Activated B cell treated with CpG ODN at 0.5 μM for 24 hours (primary cell): ENCODE measurements around the gene NOS1. TPM values are rescaled to one million over a fixed set of nuclear protein-coding genes. Genes with fewer than 3 reads are reported as not detected.

ENCODE experiments used
- ATAC-seq: fragments of 200-7000 bp; cut with Tn5 transposase; one replicate; pipeline ENCODE4 v1.10.0; 2021; ENCODE audit warnings: low read depth, mild to moderate bottlenecking, moderate library complexity
- CTCF ChIA-PET: fragments of 350-600 bp; sonication (Branson Sonifier 250); formaldehyde crosslinking; loops from one replicate; lab custom pipeline; 2021; ENCODE audit warnings: antibody characterized with exemption; lab: Charles Lee
- POLR2A ChIA-PET: fragments of 350-600 bp; sonication (Branson Sonifier 250); formaldehyde crosslinking; loops from one replicate; lab custom pipeline; 2021; ENCODE audit warnings: antibody characterized with exemption; lab: Charles Lee
- DNase-seq: peaks from one replicate; pipeline ENCODE4 v3.0.0; 2022
- H3K27ac Mint-ChIP-seq: one replicate; pipeline ENCODE4 v1.8.0; 2020; ENCODE audit warnings: mixed read lengths
- H3K27me3 Mint-ChIP-seq: one replicate; pipeline ENCODE4 v1.8.0; 2021; ENCODE audit warnings: mixed read lengths
- H3K36me3 Mint-ChIP-seq: one replicate; pipeline ENCODE4 v1.8.0; 2021; ENCODE audit warnings: low read depth, mixed read lengths
- H3K4me1 Mint-ChIP-seq: one replicate; pipeline ENCODE4 v1.8.0; 2021; ENCODE audit warnings: mixed read lengths
- H3K4me3 Mint-ChIP-seq: one replicate; pipeline ENCODE4 v1.8.0; 2020; ENCODE audit warnings: mild to moderate bottlenecking, mixed read lengths
- H3K9me3 Mint-ChIP-seq: one replicate; pipeline ENCODE4 v1.8.0; 2020; ENCODE audit warnings: mixed read lengths
- intact Hi-C: fragments of 100-400 bp; cut with micrococcal nuclease; formaldehyde crosslinking; loops from one replicate; pipeline ENCODE4 v1.15.1; 2024
- total RNA-seq: library from RNA; stranded (reverse); gene quantifications from 2 replicates; pipeline ENCODE4 v1.2.3, GENCODE V29; 2022
- TF ChIP-seq, protein P1 (sequence below): fragments of 200-600 bp; IDR thresholded peaks from one replicate; pipeline ENCODE4 v1.8.0; 2022; ENCODE audit warnings: antibody characterized with exemption, mild to moderate bottlenecking

The NOS1 gene
- total RNA-seq, 1 donor from 2014 or later: not detected

DNA sequence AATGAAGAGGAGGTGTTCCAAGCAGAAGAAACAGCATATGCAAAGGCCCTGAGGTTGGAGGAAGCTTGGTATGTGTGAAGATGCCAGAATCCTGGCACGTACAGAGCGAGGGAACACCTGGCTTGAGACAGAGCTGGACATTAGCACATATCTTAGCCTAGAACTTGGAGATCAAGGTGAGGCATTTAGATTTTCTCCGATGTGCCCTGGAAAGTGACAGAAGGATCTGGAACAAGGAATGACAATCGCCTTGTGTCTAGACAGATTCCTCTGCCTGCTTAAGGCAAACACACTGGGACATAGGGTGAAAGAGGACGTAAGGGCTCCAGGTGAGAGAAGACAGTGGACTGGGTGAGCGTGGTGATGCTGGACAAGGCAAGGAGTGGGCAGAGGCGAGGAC lies 32.2 kb upstream of the NOS1 start:
- intact Hi-C loops: no loop called here
- no peak overlapping the region for H3K27ac Mint-ChIP-seq
- ChIA-PET CTCF (no interaction called here), POLR2A (no interaction called here)
- TF ChIP-seq, protein P1, sequence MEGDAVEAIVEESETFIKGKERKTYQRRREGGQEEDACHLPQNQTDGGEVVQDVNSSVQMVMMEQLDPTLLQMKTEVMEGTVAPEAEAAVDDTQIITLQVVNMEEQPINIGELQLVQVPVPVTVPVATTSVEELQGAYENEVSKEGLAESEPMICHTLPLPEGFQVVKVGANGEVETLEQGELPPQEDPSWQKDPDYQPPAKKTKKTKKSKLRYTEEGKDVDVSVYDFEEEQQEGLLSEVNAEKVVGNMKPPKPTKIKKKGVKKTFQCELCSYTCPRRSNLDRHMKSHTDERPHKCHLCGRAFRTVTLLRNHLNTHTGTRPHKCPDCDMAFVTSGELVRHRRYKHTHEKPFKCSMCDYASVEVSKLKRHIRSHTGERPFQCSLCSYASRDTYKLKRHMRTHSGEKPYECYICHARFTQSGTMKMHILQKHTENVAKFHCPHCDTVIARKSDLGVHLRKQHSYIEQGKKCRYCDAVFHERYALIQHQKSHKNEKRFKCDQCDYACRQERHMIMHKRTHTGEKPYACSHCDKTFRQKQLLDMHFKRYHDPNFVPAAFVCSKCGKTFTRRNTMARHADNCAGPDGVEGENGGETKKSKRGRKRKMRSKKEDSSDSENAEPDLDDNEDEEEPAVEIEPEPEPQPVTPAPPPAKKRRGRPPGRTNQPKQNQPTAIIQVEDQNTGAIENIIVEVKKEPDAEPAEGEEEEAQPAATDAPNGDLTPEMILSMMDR: no peak
- DNase-seq (no peak), ATAC-seq (no peak)
- H3K4me1 Mint-ChIP-seq: no peaks in the 10 kb centered on the region
- H3K36me3 Mint-ChIP-seq: no peaks in the 10 kb centered on the region
- H3K4me3 Mint-ChIP-seq: no peak overlapping the region
- no peaks in the 10 kb centered on the region for H3K27me3 Mint-ChIP-seq
- no peaks in the 10 kb centered on the region for H3K9me3 Mint-ChIP-seq

DNA sequence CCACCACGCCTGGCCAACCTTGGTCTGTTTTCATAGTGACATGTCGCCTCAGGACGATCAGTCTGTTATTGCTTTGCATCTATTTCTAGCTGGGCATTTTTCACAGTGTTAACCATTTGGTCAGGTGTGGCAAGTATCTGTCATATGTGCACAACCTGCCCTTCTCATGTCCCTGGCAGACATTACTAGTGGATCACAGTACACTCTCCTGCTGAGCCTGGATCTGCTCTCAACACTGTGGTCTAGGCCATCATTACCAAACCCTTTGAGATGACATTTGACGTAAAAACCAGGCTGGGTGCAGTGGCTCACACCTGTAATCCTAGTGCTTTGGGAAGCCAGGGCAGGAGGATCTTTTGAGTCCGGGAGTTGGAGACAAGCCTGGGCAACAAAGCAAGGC lies 29.4 kb upstream of the NOS1 start:
- intact Hi-C loops: no loop called here
- Mint-ChIP-seq H3K4me1 (no peaks in the 10 kb centered on the region), H3K36me3 (no peaks in the 10 kb centered on the region), H3K27ac (no peak overlapping the region), H3K27me3 (no peaks in the 10 kb centered on the region), H3K4me3 (no peak overlapping the region), H3K9me3 (no peaks in the 10 kb centered on the region)
- no peak for ATAC-seq
- DNase-seq: no peak
- ChIA-PET CTCF (no interaction called here), POLR2A (no interaction called here)
- TF ChIP-seq, protein P1: no peak

DNA sequence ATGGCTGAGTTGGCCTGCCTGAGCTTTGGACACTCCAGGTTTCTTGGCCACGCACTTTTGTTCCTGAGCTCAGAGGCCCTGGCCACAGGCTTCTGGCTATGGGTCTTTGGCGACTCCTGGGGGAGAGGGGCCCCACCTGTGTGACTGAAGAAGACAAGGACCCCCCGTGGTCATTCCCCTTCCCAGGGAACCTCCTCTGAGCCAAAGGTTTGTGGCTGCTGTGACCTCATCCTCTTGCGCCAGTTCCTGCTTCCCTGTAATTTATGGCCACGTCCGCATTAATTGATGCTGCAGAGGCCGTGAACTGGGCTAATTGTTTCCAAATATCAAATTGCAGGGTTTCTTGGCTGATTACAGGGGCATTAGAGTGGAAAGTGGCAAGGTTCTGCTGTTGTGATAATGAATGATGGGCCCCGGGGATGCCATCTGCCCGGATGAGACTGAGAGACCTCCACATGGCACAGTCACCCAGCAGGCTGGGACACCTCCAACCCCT lies 27.6 kb upstream of the NOS1 start:
- POLR2A ChIA-PET: no interaction called here
- H3K27me3 Mint-ChIP-seq: no peaks in the 10 kb centered on the region

DNA sequence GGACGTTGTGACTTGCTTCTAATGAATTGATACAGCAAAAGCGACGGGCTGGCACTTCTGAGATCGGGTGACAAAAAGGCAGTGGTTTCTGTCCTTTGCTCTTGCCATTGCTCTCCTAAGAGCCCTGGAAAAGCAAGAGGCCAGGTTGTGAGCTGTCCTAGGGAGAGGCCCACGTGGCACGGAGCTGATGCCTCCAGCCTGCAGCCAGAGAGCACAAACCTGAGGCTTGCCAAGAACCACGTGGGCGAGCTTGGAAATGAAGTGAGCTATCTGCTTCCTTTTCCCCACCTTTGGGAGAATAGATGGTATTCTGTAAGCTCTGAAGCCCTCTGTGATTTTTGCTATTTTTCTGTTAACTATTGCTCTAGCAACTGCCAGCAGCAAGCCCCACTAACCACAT lies 26.4 kb upstream of the NOS1 start:
- Mint-ChIP-seq H3K27ac (no peak overlapping the region), H3K27me3 (no peaks in the 10 kb centered on the region), H3K36me3 (no peaks in the 10 kb centered on the region), H3K4me3 (no peak overlapping the region), H3K4me1 (no peaks in the 10 kb centered on the region), H3K9me3 (no peaks in the 10 kb centered on the region)
- intact Hi-C loops: no loop called here
- CTCF ChIA-PET: no interaction called here
- POLR2A ChIA-PET: no interaction called here
- TF ChIP-seq, protein P1: no peak
- DNase-seq (no peak), ATAC-seq (no peak)

More for the DNA sequence above, 27.6 kb upstream of the NOS1 start:
- H3K4me1 Mint-ChIP-seq: no peaks in the 10 kb centered on the region
- CTCF ChIA-PET: no interaction called here
- no peak overlapping the region for H3K4me3 Mint-ChIP-seq
- DNase-seq (no peak), ATAC-seq (no peak)
- no peaks in the 10 kb centered on the region for H3K9me3 Mint-ChIP-seq
- H3K27ac Mint-ChIP-seq: no peak overlapping the region
- TF ChIP-seq, protein P1: no peak
- intact Hi-C loops: no loop called here
- no peaks in the 10 kb centered on the region for H3K36me3 Mint-ChIP-seq

DNA sequence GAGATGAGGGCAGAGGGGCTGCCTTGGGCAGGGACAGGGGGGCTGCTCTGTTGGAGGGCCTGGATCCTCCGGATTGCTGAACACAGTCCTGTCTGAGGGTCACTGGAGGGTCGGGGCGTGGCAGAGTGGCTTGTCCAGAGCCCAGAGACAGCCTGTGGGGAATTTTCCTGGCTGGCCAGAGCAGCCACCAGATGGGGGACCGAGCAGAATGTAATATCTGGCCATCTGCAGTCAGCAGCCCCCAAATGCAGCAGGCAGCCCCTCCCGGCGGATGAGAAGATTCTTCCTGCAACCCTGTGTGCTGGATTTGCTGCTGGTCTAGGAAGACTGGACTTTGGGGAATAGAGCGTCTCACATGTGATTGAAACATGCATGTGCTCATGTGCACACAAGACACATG lies 23.3 kb upstream of the NOS1 start:
- Mint-ChIP-seq H3K4me3 (no peak overlapping the region), H3K36me3 (no peaks in the 10 kb centered on the region), H3K9me3 (peaks cover 2% of the 10 kb centered on the region), H3K27ac (no peak overlapping the region), H3K27me3 (no peaks in the 10 kb centered on the region), H3K4me1 (no peaks in the 10 kb centered on the region)
- intact Hi-C loops: no loop called here
- TF ChIP-seq, protein P1: no peak
- ATAC-seq: no peak
- ChIA-PET CTCF (no interaction called here), POLR2A (no interaction called here)
- DNase-seq: no peak
